Activated naive CD8-positive, alpha-beta T cell treated with anti-CD3 and anti-CD28 coated beads, Interleukin-2, amount 10 ng/mL, durations not matched to agents 7 days and 5 days (primary cell): Measurements from ENCODE around the gene SRRM4. TPM values are rescaled to one million over a fixed set of nuclear protein-coding genes. Genes with fewer than 3 reads are reported as not detected.

Experiments used
- ATAC-seq: fragments of 150-1000 bp; cut with Tn5 transposase; one replicate; pipeline ENCODE4 v1.10.0; 2021; ENCODE audit warnings: low read depth, moderate library complexity
- POLR2A ChIA-PET: fragments of 350-600 bp; sonication (Branson Sonifier 250); formaldehyde crosslinking; loops from one replicate; lab custom pipeline; 2021; ENCODE audit warnings: antibody characterized with exemption; lab: Charles Lee
- DNase-seq: peaks from one replicate; pipeline ENCODE4 v3.0.0; 2021
- H3K27ac Mint-ChIP-seq: one replicate; pipeline ENCODE4 v1.8.0; 2022; ENCODE audit warnings: mild to moderate bottlenecking, mixed read lengths
- H3K27me3 Mint-ChIP-seq: one replicate; pipeline ENCODE4 v1.8.0; 2022; ENCODE audit warnings: mild to moderate bottlenecking, moderate library complexity, mixed read lengths
- H3K36me3 Mint-ChIP-seq: one replicate; pipeline ENCODE4 v1.8.0; 2021; ENCODE audit warnings: mild to moderate bottlenecking, mixed read lengths
- H3K4me1 Mint-ChIP-seq: one replicate; pipeline ENCODE4 v1.8.0; 2021; ENCODE audit warnings: mixed read lengths
- H3K4me3 Mint-ChIP-seq: one replicate; pipeline ENCODE4 v1.8.0; 2022; ENCODE audit warnings: mild to moderate bottlenecking, moderate library complexity, mixed read lengths
- H3K9me3 Mint-ChIP-seq: one replicate; pipeline ENCODE4 v1.8.0; 2021; ENCODE audit warnings: mixed read lengths
- total RNA-seq, 2 experiments: library from RNA; stranded (reverse); gene quantifications; one replicate each; pipeline ENCODE4 v1.2.3, GENCODE V29; 2021

The SRRM4 gene
- total RNA-seq, 2 experiments from 2014 or later, result not detected

DNA sequence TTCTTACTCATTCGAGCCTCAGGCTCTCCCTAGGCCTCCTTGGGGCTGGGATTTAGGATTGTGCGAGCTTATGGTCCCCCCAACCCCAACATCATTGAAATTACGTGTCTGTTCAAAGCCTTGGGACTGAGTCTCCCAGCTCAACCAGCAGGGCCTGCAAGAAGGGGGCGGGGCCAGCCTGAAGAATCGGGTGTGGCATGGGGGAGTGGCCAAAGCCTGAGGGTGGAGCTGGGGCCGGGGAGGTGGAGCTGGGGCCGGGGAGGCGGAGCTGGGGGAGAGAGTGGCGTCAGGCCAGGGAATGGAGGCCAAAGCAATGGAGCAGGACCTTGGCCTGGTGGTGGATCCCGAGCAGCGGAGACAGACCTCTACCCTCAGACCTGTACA lies 173.1 kb downstream of the SRRM4 start:
- Mint-ChIP-seq H3K4me3 (no peak overlapping the region), H3K27ac (no peak overlapping the region), H3K36me3 (no peaks in the 10 kb centered on the region), H3K4me1 (no peaks in the 10 kb centered on the region), H3K27me3 (peaks cover 8% of the 10 kb centered on the region), H3K9me3 (peaks cover 8% of the 10 kb centered on the region)
- no peak for DNase-seq
- ATAC-seq, result no peak
- POLR2A ChIA-PET, result no interaction called here

DNA sequence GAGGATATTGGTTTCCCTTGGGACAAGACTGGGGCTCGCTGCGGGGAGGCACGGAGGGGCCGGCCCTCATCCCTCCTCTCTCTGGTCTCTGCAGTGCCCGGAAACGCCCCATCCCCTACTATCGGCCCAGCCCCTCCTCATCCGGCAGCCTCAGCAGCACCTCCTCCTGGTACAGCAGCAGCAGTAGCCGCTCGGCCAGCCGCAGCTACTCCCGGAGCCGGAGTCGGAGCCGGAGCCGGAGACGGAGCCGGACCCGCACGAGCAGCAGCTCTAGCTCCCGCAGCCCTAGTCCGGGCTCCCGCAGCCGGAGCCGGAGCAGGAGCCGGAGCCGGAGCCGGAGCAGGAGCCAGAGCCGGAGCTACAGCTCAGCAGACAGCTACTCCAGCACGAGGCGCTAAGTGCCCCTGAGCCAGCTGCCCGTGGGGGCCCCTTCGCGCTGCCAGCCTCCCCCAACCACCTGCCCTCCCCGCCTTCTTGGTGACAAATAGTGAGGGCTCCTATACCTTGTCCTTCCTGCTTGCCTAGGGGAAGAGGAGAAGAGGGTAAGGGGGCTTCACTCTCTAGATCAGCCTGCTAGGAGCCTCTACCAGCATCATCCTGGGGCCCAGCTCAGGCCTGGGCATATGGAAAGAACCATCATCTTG lies 175.2 kb downstream of the SRRM4 start:
- Mint-ChIP-seq H3K4me3 (no peak overlapping the region), H3K9me3 (peaks cover 7% of the 10 kb centered on the region), H3K36me3 (no peaks in the 10 kb centered on the region), H3K27ac (no peak overlapping the region), H3K4me1 (no peaks in the 10 kb centered on the region), H3K27me3 (peaks cover 8% of the 10 kb centered on the region)
- POLR2A ChIA-PET, result no interaction called here
- DNase-seq, result no peak
- no peak for ATAC-seq

DNA sequence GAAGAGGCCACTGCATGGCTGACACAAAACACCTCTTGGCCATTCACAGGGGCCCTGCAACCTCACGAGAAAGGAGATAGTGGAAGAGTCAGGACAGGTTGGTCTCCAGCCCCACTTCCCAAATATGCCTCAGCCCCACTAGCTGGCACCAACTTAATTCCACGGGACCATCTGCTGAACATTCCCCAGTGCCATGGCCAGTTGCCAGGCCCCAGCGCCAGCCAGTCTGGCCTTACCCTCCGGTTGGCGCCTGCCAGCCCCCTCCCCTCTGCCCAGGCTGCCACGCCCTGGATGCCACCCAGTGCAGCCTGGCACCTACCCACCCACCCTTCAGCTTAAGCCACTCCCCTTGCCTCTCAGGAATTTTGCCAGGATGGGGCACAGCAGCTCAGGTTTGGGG lies 176.2 kb downstream of the SRRM4 start:
- POLR2A ChIA-PET, result no interaction called here
- Mint-ChIP-seq H3K4me1 (no peaks in the 10 kb centered on the region), H3K4me3 (no peak overlapping the region), H3K27ac (no peak overlapping the region), H3K9me3 (peaks cover 5% of the 10 kb centered on the region), H3K36me3 (no peaks in the 10 kb centered on the region), H3K27me3 (peaks cover 3% of the 10 kb centered on the region)
- no peak for DNase-seq
- no peak for ATAC-seq

DNA sequence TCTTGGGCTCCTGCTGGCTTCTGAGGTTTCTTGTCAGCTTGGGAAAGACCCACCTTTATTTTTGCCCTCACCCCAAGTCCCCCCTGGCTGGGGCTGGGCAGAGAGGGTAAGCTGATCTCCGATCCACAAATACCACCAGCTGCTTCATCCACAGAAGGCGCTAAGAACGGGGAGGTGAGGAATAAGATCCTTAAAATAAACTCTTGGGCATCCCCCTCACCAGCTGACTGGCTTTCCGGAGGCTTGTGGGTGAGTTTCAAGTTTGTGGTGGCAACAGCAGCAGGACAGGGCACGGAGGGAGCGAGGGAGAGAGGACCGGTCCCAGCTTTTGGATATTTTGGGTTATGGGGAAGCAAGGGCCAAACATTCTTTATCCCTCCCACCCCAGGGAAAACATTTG lies 176.6 kb downstream of the SRRM4 start:
- no peak overlapping the region for H3K4me3 Mint-ChIP-seq
- H3K36me3 Mint-ChIP-seq, result no peaks in the 10 kb centered on the region
- DNase-seq, result no peak
- no peak overlapping the region for H3K27ac Mint-ChIP-seq
- peaks cover 2% of the 10 kb centered on the region for H3K27me3 Mint-ChIP-seq
- H3K4me1 Mint-ChIP-seq, result no peaks in the 10 kb centered on the region
- POLR2A ChIA-PET, result interaction anchor here (0.7 kb wide), 1 partner anchor 15 kb away, joined by 3 read pairs; no protein-coding TSS in a partner anchor
- ATAC-seq, result no peak
- peaks cover 4% of the 10 kb centered on the region for H3K9me3 Mint-ChIP-seq

DNA sequence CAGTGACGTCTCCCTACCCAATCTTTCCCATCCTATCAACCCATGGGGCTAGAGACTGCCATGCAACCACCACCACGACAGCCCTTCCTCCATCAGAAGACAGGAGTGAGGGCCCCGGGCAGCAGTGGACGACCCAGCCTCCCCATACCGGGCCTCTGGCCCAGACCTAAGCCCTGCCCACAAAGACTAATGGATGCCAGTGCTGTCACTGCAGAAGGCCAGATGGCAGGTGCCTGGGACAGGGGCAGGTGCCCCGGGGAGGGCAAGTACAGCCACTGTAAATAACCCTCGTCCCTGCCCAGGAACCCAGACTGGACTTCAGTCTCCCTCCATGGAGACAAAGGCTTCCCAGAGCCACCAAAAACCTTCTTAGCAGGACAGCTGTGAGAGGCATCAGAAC lies 177.1 kb downstream of the SRRM4 start:
- no peak for DNase-seq
- no peak overlapping the region for H3K27ac Mint-ChIP-seq
- H3K4me3 Mint-ChIP-seq, result no peak overlapping the region
- POLR2A ChIA-PET, result interaction anchor here (0.7 kb wide), 1 partner anchor 15 kb away, joined by 3 read pairs; no protein-coding TSS in a partner anchor
- H3K9me3 Mint-ChIP-seq, result peaks cover 4% of the 10 kb centered on the region
- H3K4me1 Mint-ChIP-seq, result no peaks in the 10 kb centered on the region
- H3K36me3 Mint-ChIP-seq, result no peaks in the 10 kb centered on the region
- peaks cover under 1% of the 10 kb centered on the region for H3K27me3 Mint-ChIP-seq
- ATAC-seq, result no peak

DNA sequence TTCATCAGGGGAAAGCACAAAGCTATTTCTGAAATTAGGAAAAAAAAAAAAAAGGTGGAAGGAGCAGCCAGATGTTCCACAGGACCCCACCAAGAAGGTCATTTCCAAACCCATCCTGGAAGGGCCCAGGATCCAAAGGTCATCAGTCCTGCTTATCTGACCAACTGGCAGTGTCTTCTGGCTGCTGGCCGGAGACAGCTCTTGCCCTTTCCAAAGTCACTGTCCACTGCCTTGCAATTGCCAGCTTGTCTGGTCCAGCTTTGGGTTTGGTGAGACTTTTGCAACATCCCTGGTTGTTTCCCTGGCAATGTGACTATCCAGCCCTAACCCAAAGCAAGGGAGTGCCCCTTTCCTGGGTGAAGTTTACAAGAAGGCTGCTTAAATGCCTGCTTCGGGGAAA lies 178.5 kb downstream of the SRRM4 start:
- POLR2A ChIA-PET, result no interaction called here
- Mint-ChIP-seq H3K4me3 (no peak overlapping the region), H3K4me1 (no peaks in the 10 kb centered on the region), H3K36me3 (no peaks in the 10 kb centered on the region), H3K27ac (no peak overlapping the region), H3K27me3 (no peaks in the 10 kb centered on the region), H3K9me3 (peaks cover 2% of the 10 kb centered on the region)
- no peak for ATAC-seq
- DNase-seq, result no peak

DNA sequence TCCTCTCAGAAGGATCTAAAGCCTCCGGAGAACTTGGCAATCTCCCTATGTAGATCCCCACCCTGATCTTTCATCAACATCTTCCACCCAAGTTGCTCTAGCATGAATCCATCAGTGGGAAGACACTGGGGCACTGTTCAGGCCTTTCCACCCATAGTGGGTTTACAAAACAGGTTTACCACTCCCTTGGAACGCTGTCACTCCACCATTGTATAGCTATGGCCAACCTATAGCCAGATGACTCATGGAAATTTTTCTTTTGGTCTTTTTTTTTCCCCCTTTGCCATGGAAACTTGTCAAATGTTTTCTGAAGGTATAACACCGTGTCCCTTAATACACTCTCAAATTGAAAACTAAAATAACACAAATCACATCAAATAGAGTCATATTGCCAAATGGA lies 186.6 kb downstream of the SRRM4 start:
- Mint-ChIP-seq H3K9me3 (no peaks in the 10 kb centered on the region), H3K4me3 (no peak overlapping the region), H3K27me3 (no peaks in the 10 kb centered on the region), H3K36me3 (no peaks in the 10 kb centered on the region), H3K27ac (no peak overlapping the region), H3K4me1 (no peaks in the 10 kb centered on the region)
- ATAC-seq, result no peak
- no peak for DNase-seq
- POLR2A ChIA-PET, result no interaction called here

DNA sequence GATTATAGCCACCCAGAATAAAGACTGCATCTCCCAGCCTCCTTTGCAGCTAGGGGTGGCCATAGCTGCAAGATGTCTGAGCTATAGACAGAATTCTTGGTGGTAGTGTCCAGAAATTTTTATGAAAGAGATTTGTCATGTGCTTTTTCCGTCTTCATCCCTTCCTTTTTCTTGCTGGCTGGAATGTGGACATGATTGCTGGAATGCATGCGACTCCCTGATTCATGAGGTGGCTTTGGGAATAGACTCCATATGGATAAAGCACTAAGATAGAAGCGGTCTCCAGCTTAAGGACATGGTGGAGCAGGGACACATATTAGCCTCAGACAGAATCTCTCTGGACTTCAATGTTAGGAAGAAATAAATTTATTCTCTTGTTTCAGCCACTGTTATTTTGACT lies 187.4 kb downstream of the SRRM4 start:
- POLR2A ChIA-PET, result no interaction called here
- H3K4me3 Mint-ChIP-seq, result no peak overlapping the region
- H3K27me3 Mint-ChIP-seq, result no peaks in the 10 kb centered on the region
- no peaks in the 10 kb centered on the region for H3K4me1 Mint-ChIP-seq
- ATAC-seq (no peak), DNase-seq (no peak)
- no peaks in the 10 kb centered on the region for H3K36me3 Mint-ChIP-seq
- no peak overlapping the region for H3K27ac Mint-ChIP-seq
- H3K9me3 Mint-ChIP-seq, result no peaks in the 10 kb centered on the region

DNA sequence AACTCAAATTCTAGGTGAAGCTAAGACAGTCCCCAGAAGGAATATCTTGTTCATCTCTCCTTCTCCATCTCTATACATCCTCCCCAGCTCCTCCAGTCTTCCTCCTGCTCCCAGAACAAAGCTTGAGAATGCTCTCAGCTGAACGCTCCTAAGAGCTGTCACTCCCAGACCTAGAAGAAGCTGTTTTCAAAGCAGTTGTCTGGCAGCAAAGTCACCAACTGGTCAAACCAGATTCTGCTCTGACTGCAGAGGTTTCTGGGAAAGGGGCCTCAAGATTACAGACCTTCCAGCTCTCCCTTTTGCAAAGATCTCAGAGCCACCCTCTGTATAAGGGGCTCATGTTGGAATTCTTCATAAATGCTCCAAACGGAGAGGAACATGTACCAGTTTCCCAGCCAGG lies 187.8 kb downstream of the SRRM4 start:
- no peaks in the 10 kb centered on the region for H3K36me3 Mint-ChIP-seq
- H3K4me3 Mint-ChIP-seq, result no peak overlapping the region
- H3K27me3 Mint-ChIP-seq, result no peaks in the 10 kb centered on the region
- no peaks in the 10 kb centered on the region for H3K9me3 Mint-ChIP-seq
- H3K27ac Mint-ChIP-seq, result no peak overlapping the region
- POLR2A ChIA-PET, result no interaction called here
- ATAC-seq, result no peak
- no peak for DNase-seq
- no peaks in the 10 kb centered on the region for H3K4me1 Mint-ChIP-seq

DNA sequence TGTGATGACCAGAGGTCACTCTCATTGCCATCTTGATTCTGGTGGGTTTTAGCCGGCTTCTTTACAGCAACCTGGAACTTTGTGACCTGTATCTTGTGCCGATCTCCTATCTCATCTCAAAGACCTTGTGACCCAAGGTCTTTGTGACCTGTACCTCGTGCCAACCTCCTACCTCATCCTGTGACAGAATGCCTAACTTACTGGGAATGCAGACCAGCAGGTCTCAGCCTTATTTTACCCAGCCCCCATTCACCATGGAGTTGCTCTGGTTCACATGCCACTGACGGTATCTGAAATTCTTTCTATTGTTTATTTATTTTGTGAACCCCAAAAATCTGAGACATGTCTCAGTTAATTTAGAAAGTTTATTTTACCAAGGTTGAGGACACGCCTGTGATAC lies 189.9 kb downstream of the SRRM4 start:
- Mint-ChIP-seq H3K9me3 (no peaks in the 10 kb centered on the region), H3K27me3 (no peaks in the 10 kb centered on the region), H3K36me3 (no peaks in the 10 kb centered on the region), H3K4me3 (no peak overlapping the region), H3K27ac (no peak overlapping the region), H3K4me1 (no peaks in the 10 kb centered on the region)
- DNase-seq, result no peak
- POLR2A ChIA-PET, result no interaction called here
- no peak for ATAC-seq

DNA sequence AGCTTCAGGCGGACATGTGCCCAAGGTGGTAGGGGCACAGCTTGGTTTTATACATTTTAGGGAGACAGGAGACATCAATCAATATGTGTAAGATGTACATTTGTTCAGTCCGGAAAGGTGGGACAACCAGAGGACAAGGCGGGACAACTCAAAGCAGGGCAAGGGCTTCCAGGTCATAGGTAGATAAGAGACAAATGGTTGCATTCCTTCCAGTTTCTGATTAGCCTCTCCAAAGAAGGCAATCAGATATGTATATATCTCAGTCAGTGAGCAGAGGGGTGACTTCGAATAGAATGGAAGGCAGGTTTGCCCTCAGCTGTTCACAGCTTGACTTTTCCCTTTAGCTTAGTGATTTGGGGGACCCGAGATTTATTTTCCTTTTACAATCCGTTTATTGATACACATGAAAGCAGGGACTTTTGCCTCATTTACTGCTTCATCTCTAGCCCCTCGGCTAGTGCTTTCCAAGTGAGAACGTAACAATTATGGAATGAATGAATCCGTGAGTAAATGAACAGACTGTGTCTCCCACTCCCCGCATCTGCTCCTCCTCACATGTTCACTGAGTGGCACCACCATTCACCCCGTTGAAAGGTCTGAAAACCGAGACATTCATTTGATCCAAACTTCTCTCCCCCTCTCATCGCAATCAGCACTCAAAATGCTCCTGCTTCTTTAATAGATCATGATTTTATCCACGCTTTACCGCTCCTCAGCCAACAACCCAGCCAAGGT lies 190.5 kb downstream of the SRRM4 start:
- ATAC-seq (no peak), DNase-seq (no peak)
- no peaks in the 10 kb centered on the region for H3K36me3 Mint-ChIP-seq
- no peaks in the 10 kb centered on the region for H3K4me1 Mint-ChIP-seq
- H3K27ac Mint-ChIP-seq, result no peak overlapping the region
- H3K9me3 Mint-ChIP-seq, result no peaks in the 10 kb centered on the region
- POLR2A ChIA-PET, result no interaction called here
- no peaks in the 10 kb centered on the region for H3K27me3 Mint-ChIP-seq
- H3K4me3 Mint-ChIP-seq, result no peak overlapping the region

DNA sequence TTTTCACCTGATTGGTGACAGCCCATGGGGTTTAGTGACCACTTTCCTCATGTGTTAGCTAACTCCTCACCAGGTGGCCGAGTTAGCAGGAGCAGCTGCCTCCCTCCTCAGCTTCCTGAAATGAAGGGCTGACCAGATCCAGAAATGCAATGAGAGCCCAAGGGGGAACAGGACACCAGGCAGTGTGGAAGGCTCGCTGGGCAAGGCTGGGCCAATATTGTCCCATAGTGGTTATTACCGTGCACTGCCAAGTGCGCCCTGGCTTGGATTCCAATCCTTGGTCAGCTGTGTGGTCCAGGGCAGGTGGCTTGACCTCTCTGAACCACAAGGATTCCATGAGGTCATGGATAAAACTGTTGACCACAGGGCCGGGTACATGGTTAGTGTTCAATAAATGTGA lies 193.7 kb downstream of the SRRM4 start:
- DNase-seq, result no peak
- no peak overlapping the region for H3K4me3 Mint-ChIP-seq
- no peaks in the 10 kb centered on the region for H3K36me3 Mint-ChIP-seq
- H3K27ac Mint-ChIP-seq, result no peak overlapping the region
- H3K4me1 Mint-ChIP-seq, result no peaks in the 10 kb centered on the region
- POLR2A ChIA-PET, result no interaction called here
- no peak for ATAC-seq
- H3K27me3 Mint-ChIP-seq, result no peaks in the 10 kb centered on the region
- no peaks in the 10 kb centered on the region for H3K9me3 Mint-ChIP-seq

DNA sequence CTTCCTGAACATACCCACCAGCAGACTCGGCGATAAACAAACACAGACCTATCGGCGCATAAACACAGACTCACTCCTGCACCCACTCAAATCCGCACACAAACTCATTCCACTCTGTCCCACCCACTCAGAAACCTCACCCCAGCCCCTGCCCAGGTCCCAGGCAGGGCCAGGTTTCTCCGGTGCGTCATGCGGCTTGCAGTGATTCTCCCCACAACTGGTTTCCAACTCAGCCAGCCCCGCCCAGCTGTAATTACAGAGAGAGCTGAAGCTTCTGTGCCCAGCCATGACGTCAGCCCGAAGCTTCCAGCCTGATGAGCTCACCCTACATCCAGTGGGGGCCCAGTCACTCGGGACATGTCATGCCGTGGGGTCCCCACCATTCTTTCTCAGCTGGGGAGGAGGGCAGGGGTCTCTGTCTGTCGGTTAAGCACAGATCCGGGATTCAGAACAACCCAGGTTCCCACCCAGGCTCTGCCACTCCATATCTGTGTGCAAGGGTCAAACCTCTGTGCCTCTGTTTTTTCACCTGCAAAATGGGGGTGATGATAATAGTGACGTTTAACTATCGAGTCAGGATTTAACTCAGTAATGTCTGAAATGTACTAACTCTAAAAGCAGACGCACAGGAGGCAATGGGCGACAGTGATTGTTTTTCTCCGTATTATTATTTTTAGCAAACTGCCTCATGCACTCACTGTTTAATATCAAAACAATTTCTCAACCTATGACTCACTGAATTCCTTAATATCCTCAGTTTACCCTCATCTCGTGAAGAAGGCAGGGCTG lies 195.1 kb downstream of the SRRM4 start:
- H3K4me3 Mint-ChIP-seq, result no peak overlapping the region
- H3K4me1 Mint-ChIP-seq, result no peaks in the 10 kb centered on the region
- H3K9me3 Mint-ChIP-seq, result no peaks in the 10 kb centered on the region
- H3K27ac Mint-ChIP-seq, result no peak overlapping the region
- no peaks in the 10 kb centered on the region for H3K27me3 Mint-ChIP-seq
- ATAC-seq (no peak), DNase-seq (no peak)
- POLR2A ChIA-PET, result no interaction called here
- H3K36me3 Mint-ChIP-seq, result no peaks in the 10 kb centered on the region

DNA sequence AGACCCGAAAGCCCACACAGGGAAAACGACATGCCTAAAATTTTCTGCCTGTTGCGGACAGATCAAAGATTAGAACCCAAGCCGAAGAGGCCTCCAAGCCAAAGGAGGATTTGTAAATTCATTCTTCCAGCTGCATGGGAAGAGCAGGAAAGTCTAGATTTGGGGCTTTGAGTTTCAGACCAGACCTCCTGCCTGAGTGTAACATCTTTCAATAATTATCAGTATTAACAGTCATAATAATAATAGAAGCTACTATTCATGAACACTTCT lies 195.7 kb downstream of the SRRM4 start:
- POLR2A ChIA-PET, result no interaction called here
- Mint-ChIP-seq H3K36me3 (no peaks in the 10 kb centered on the region), H3K27ac (no peak overlapping the region), H3K4me1 (no peaks in the 10 kb centered on the region), H3K27me3 (no peaks in the 10 kb centered on the region), H3K9me3 (no peaks in the 10 kb centered on the region), H3K4me3 (no peak overlapping the region)
- ATAC-seq (no peak), DNase-seq (no peak)
